HG02571 (cell line): Measurements from ENCODE around the gene TGM4.

Source experiments
- ATAC-seq: cut with Tn5 transposase; IDR thresholded peaks from one replicate; pipeline ENCODE4 v1.9.1; 2021; ENCODE audit warnings: mild to moderate bottlenecking, moderate library complexity; ENCODE audit not compliant: unreplicated experiment

The TGM4 gene

GRCh38 chr3:44950275-44950734 is 75.9 kb downstream of the TGM4 start:
- no peak for ATAC-seq

- no peak for ATAC-seq
Observed at GRCh38 chr3:44952689-44953088, 78.3 kb downstream of the TGM4 start.

- no peak for ATAC-seq
Observed at GRCh38 chr3:44954304-44954703, 79.9 kb downstream of the TGM4 start.

- ATAC-seq, result peak; percentile 61
Observed at GRCh38 chr3:44954962-44955361, 80.6 kb downstream of the TGM4 start.

- no peak for ATAC-seq
Observed at GRCh38 chr3:44955917-44956316, 81.5 kb downstream of the TGM4 start.

- ATAC-seq, result no peak
Observed at GRCh38 chr3:44957986-44958385, 83.6 kb downstream of the TGM4 start.

GRCh38 chr3:44958386-44958785 is 84.0 kb downstream of the TGM4 start:
- ATAC-seq, result no peak

GRCh38 chr3:44960387-44961026 is 86.1 kb downstream of the TGM4 start:
- ATAC-seq, result no peak

- no peak for ATAC-seq
Observed at GRCh38 chr3:44961888-44962287, 87.5 kb downstream of the TGM4 start.

GRCh38 chr3:44962621-44963393 is 88.4 kb downstream of the TGM4 start:
- no peak for ATAC-seq

- no peak for ATAC-seq
Observed at GRCh38 chr3:44963571-44964325, 89.3 kb downstream of the TGM4 start.
